ENCODE measurements around the gene RETREG3.
"Not testable (repeated sequence)": the region's sequence is repeated elsewhere in the genome, so short reads cannot be mapped to it uniquely, and the experiment has no call there.

RETREG3 gene

GRCh38 chr17:42563143-42563509 lies 46.0 kb downstream of the RETREG3 start:
- no peak for DNase-seq (ENCODE audit: low read depth)
- peak overlapping the region; percentile 93 for H3K4me3 ChIP-seq (ENCODE audit: low read length)
- TF ChIP-seq CTCF (conservative IDR thresholded peaks at IDR 0.05; ENCODE audit: low read depth, low read length), result no peak

GRCh38 chr17:42562388-42563142 lies 46.6 kb downstream of the RETREG3 start:
- DNase-seq (ENCODE audit: low read depth), result no peak
- TF ChIP-seq CTCF (conservative IDR thresholded peaks at IDR 0.05; ENCODE audit: low read depth, low read length), result no peak
- H3K4me3 ChIP-seq (ENCODE audit: low read length), result peak overlapping the region; percentile 93

GRCh38 chr17:42561897-42562387 lies 47.2 kb downstream of the RETREG3 start, which contains the start of gene COASY:
Gene COASY, plus strand, starts transcription at chr17:42562148. Its CDS starts 475 bp downstream, at chr17:42562623.
- DNase-seq (ENCODE audit: low read depth), result peak; percentile 88
- TF ChIP-seq CTCF (conservative IDR thresholded peaks at IDR 0.05; ENCODE audit: low read depth, low read length), result no peak
- peak within 1 kb of the TSS; percentile 93 for H3K4me3 ChIP-seq (ENCODE audit: low read length)

GRCh38 chr17:42560246-42560645 lies 48.9 kb downstream of the RETREG3 start:
- no peak for TF ChIP-seq CTCF (conservative IDR thresholded peaks at IDR 0.05; ENCODE audit: low read depth, low read length)
- H3K4me3 ChIP-seq (ENCODE audit: low read length), result no peak overlapping the region
- no peak for DNase-seq (ENCODE audit: low read depth)

- no peak overlapping the region for H3K4me3 ChIP-seq (ENCODE audit: low read length)
- no peak for DNase-seq (ENCODE audit: low read depth)
- TF ChIP-seq CTCF (conservative IDR thresholded peaks at IDR 0.05; ENCODE audit: low read depth, low read length), result no peak
Measured at GRCh38 chr17:42559075-42559474, 50.1 kb downstream of the RETREG3 start.

GRCh38 chr17:42555961-42556617 lies 53.1 kb downstream of the RETREG3 start:
- not testable (repeated sequence) for H3K4me3 ChIP-seq (ENCODE audit: low read length); DNase-seq (ENCODE audit: low read depth)

- TF ChIP-seq CTCF (conservative IDR thresholded peaks at IDR 0.05; ENCODE audit: low read depth, low read length), result no peak
- no peak for DNase-seq (ENCODE audit: low read depth)
Measured at GRCh38 chr17:42555122-42555622, 54.0 kb downstream of the RETREG3 start.

More at GRCh38 chr17:42555122-42555622, 54.0 kb downstream of the RETREG3 start:
- H3K4me3 ChIP-seq (ENCODE audit: low read length), result peak overlapping the region; percentile 83

Measured in retinal pigment epithelial cell (primary cell).